ENCODE measurements around the gene ATXN3.
A peak's percentile ranks its signal among the peaks of the same experiment; 100 is the strongest.

The ATXN3 gene

GRCh38 chr14:92106143-92106926, at the start of gene ATXN3:
TSS of gene ATXN3 (minus strand) at chr14:92106582. CDS start at chr14:92106552, 30 bp downstream.
- DNase-seq: peak; percentile 97

- DNase-seq: no peak
Measured at GRCh38 chr14:92154283-92154942, 48.0 kb upstream of the ATXN3 start.

- no peak for DNase-seq
Measured at GRCh38 chr14:92153581-92153980, 47.2 kb upstream of the ATXN3 start.

- no peak for DNase-seq
Measured at GRCh38 chr14:92144708-92145107, 38.3 kb upstream of the ATXN3 start.

- DNase-seq: no peak
Measured at GRCh38 chr14:92143962-92144361, 37.6 kb upstream of the ATXN3 start.

- no peak for DNase-seq
Measured at GRCh38 chr14:92143309-92143708, 36.9 kb upstream of the ATXN3 start.

- DNase-seq: peak; percentile 8
Measured at GRCh38 chr14:92135269-92135668, 28.9 kb upstream of the ATXN3 start.

GRCh38 chr14:92134456-92134855, 28.1 kb upstream of the ATXN3 start:
- DNase-seq: no peak

GRCh38 chr14:92122761-92123160, 16.4 kb upstream of the ATXN3 start:
- no peak for DNase-seq

GRCh38 chr14:92122351-92122677, 15.9 kb upstream of the ATXN3 start:
- peak; percentile 44 for DNase-seq

- DNase-seq: peak; percentile 90
Measured at GRCh38 chr14:92121670-92122350, 15.4 kb upstream of the ATXN3 start, which contains the start of the genes CPSF2 and NDUFB1. TSS of gene CPSF2 (plus strand) at chr14:92121969. CDS start at chr14:92130985, 9,016 bp downstream. TSS of gene NDUFB1 (minus strand) at chr14:92121706. CDS start at chr14:92117637, 4,069 bp downstream.

GRCh38 chr14:92121207-92121669, 14.9 kb upstream of the ATXN3 start:
- no peak for DNase-seq

- no peak for DNase-seq
Measured at GRCh38 chr14:92109490-92109889, 3.1 kb upstream of the ATXN3 start.

- DNase-seq: no peak
Measured at GRCh38 chr14:92108345-92109254, 2.2 kb upstream of the ATXN3 start.

GRCh38 chr14:92105893-92106142, 564 bp downstream of the ATXN3 start:
- DNase-seq: no peak

- DNase-seq: peak; percentile 37
Measured at GRCh38 chr14:92105073-92105892, 1.1 kb downstream of the ATXN3 start.

- DNase-seq: no peak
Measured at GRCh38 chr14:92103363-92103989, 2.9 kb downstream of the ATXN3 start.

GRCh38 chr14:92099802-92100201, 6.6 kb downstream of the ATXN3 start:
- no peak for DNase-seq

GRCh38 chr14:92093320-92093719, 13.1 kb downstream of the ATXN3 start:
- DNase-seq: no peak

GRCh38 chr14:92088494-92088893, 17.9 kb downstream of the ATXN3 start:
- no peak for DNase-seq

- no peak for DNase-seq
Measured at GRCh38 chr14:92074555-92074954, 31.8 kb downstream of the ATXN3 start.

Data from midbrain (tissue), 1 donor.